Suprapubic skin (tissue), 4 donors: ENCODE results near the gene CPB1. TPM values are rescaled to one million over a fixed set of nuclear protein-coding genes. Genes with fewer than 3 reads are reported as not detected.

ENCODE experiments used
- DNase-seq, 2 donors: peaks; one replicate each; pipeline ENCODE4 v3.0.0-alpha.2; 2019; ENCODE audit warnings: low spot score in 2 of 2
- H3K27ac ChIP-seq: fragments of 200-600 bp; sonication (generic); one replicate; pipeline ENCODE4 v1.5.1; 2019
- H3K27me3 ChIP-seq: fragments of 200-600 bp; sonication (generic); one replicate; pipeline ENCODE4 v1.5.1; 2019
- H3K36me3 ChIP-seq: fragments of 200-600 bp; sonication (generic); one replicate; pipeline ENCODE4 v1.5.1; 2019
- H3K4me1 ChIP-seq: fragments of 200-600 bp; sonication (generic); one replicate; pipeline ENCODE4 v1.5.1; 2019
- H3K4me3 ChIP-seq: fragments of 200-600 bp; sonication (generic); one replicate; pipeline ENCODE4 v1.5.1; 2019; ENCODE audit warnings: mild to moderate bottlenecking
- H3K9me3 ChIP-seq: fragments of 200-600 bp; sonication (generic); one replicate; pipeline ENCODE4 v1.5.1; 2019
- EP300 ChIP-seq: sonication (generic); formaldehyde crosslinking; IDR thresholded peaks from one replicate; pipeline ENCODE4 v1.6.1; 2017; ENCODE audit warnings: antibody characterized with exemption
- POLR2A ChIP-seq, 2 donors: fragments of 450-650 bp; IDR thresholded peaks; one replicate each; pipeline ENCODE4 v1.6.1; 2017; ENCODE audit warnings: antibody characterized with exemption in 2 of 2, mild to moderate bottlenecking in 2 of 2, moderate library complexity in 2 of 2
- POLR2AphosphoS5 ChIP-seq, 3 donors: sonication (generic); formaldehyde crosslinking; IDR thresholded peaks; one replicate each; pipeline ENCODE4 v1.6.1; 2017; ENCODE audit warnings: antibody characterized with exemption in 3 of 3
- WGBS: methylation state at CpG from one replicate; pipeline ENCODE4 v1.1.5; 2018; 5-methylcytosine and 5-hydroxymethylcytosine counted together
- total RNA-seq, 4 donors: library from RNA; depleted of rRNA; stranded (reverse); fragments of >200 nt; gene quantifications; one replicate each; pipeline ENCODE4 v1.1.0, GENCODE V29; 2016
- TF ChIP-seq, protein P1 (sequence below), 2 donors: fragments of 200-600 bp in 1 of 2; fragments of 450-650 bp in 1 of 2; sonication (generic) in 1 of 2; IDR thresholded peaks; one replicate each; pipeline ENCODE4 v1.5.1; 2016 to 2019; ENCODE audit warnings: antibody characterized with exemption in 2 of 2, mild to moderate bottlenecking in 1 of 2, moderate library complexity in 1 of 2

Gene CPB1
- total RNA-seq, 4 donors from 2014 or later: not detected

DNA sequence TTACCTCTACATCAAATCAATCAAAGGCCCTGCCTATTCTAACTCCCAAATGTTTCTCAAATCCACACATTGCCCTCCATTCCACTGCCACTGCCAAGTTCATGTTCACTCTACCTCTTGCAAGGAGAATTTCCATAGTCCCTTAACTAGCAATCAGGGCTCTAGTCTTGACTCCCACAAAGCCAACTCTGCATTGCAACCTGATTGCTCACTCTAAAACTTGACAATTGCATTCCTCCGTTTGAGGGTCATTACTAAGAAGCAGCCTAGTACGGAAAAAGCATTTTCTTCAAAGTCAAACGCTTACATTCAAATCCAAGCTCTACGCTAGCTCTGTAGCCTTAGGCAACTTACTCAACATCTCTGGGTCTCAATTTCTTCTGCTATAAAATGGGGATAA, 38.6 kb downstream of the CPB1 start:
- no peak for DNase-seq
- H3K4me3 ChIP-seq: no peak overlapping the region
- H3K9me3 ChIP-seq: no peaks in the 10 kb centered on the region
- WGBS: 92% methylated on average over 4 of the region's 4 CpGs
- H3K4me1 ChIP-seq: no peaks in the 10 kb centered on the region
- H3K27ac ChIP-seq: no peak overlapping the region
- no peaks in the 10 kb centered on the region for H3K27me3 ChIP-seq
- TF ChIP-seq EP300: no peak
- TF ChIP-seq, protein P1, sequence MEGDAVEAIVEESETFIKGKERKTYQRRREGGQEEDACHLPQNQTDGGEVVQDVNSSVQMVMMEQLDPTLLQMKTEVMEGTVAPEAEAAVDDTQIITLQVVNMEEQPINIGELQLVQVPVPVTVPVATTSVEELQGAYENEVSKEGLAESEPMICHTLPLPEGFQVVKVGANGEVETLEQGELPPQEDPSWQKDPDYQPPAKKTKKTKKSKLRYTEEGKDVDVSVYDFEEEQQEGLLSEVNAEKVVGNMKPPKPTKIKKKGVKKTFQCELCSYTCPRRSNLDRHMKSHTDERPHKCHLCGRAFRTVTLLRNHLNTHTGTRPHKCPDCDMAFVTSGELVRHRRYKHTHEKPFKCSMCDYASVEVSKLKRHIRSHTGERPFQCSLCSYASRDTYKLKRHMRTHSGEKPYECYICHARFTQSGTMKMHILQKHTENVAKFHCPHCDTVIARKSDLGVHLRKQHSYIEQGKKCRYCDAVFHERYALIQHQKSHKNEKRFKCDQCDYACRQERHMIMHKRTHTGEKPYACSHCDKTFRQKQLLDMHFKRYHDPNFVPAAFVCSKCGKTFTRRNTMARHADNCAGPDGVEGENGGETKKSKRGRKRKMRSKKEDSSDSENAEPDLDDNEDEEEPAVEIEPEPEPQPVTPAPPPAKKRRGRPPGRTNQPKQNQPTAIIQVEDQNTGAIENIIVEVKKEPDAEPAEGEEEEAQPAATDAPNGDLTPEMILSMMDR (IDR thresholded peaks at IDR 0.05): no peak
- TF ChIP-seq POLR2A (IDR thresholded peaks at IDR 0.05): no peak
- TF ChIP-seq POLR2AphosphoS5 (IDR thresholded peaks at IDR 0.05): no peak
- H3K36me3 ChIP-seq: no peaks in the 10 kb centered on the region

DNA sequence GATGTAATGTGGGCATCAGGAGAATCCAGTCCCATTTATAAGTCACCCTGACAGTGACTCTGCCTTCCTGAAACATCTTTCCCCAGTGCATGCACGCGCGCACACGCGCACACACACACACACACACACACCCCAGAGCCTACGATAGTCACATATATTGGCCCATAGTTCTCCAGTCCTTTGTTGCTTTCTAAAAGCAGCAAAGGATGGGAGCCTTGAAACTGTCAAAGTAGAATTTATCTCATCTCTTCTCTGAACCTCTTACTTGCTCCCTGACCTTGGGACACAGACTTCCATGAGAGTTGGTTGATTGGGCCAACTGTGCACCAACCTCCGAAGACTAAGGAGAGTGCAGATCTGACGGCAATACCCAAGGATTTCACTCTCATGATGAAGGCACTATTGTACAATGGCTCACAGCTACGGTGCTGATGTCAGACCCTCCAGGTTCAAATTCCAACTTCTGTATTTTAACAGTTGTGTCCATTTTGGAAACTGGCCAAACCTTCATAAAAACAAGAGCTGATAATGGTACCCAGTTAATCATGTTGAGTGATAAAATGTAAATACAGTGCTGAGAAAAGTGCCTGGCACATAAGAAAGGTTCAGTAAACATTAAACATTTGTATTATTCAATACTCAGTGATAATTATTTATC, 45.8 kb downstream of the CPB1 start:
- no peak for DNase-seq
- H3K27me3 ChIP-seq: no peaks in the 10 kb centered on the region
- no peaks in the 10 kb centered on the region for H3K4me1 ChIP-seq
- H3K27ac ChIP-seq: no peak overlapping the region
- H3K9me3 ChIP-seq: no peaks in the 10 kb centered on the region
- WGBS: 81% methylated on average over 9 of the region's 9 CpGs
- no peak for TF ChIP-seq POLR2A (IDR thresholded peaks at IDR 0.05)
- no peak for TF ChIP-seq POLR2AphosphoS5 (IDR thresholded peaks at IDR 0.05)
- TF ChIP-seq, protein P1 (IDR thresholded peaks at IDR 0.05): no peak
- no peak for TF ChIP-seq EP300
- H3K36me3 ChIP-seq: no peaks in the 10 kb centered on the region
- no peak overlapping the region for H3K4me3 ChIP-seq

DNA sequence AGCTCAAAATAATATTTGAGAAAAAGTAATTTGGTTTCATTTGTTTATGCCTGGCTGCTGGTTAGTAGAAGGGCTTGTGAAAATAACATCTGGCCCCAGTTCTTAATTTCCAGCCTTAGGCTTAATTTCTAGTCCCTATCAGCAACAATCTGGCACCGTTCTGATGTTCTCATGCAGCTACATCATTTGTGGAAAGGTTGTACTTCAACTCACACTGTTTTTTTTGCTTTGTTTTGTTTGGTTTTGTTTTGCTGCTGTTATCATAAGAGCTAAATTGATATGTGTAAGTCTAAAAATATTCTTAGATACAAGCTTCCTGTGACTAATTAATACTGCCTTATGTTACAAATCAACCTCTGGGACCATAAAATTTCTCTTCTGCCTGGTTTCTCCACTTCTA, 46.4 kb downstream of the CPB1 start:
- no peak for TF ChIP-seq POLR2AphosphoS5 (IDR thresholded peaks at IDR 0.05)
- no peak for TF ChIP-seq EP300
- TF ChIP-seq POLR2A (IDR thresholded peaks at IDR 0.05): no peak
- TF ChIP-seq, protein P1 (IDR thresholded peaks at IDR 0.05): no peak
- Histone ChIP-seq H3K4me1 (no peaks in the 10 kb centered on the region), H3K27me3 (no peaks in the 10 kb centered on the region), H3K9me3 (no peaks in the 10 kb centered on the region), H3K36me3 (no peaks in the 10 kb centered on the region), H3K27ac (no peak overlapping the region), H3K4me3 (no peak overlapping the region)
- 41% methylated on average over 1 of the region's 1 CpG for WGBS
- DNase-seq: no peak

DNA sequence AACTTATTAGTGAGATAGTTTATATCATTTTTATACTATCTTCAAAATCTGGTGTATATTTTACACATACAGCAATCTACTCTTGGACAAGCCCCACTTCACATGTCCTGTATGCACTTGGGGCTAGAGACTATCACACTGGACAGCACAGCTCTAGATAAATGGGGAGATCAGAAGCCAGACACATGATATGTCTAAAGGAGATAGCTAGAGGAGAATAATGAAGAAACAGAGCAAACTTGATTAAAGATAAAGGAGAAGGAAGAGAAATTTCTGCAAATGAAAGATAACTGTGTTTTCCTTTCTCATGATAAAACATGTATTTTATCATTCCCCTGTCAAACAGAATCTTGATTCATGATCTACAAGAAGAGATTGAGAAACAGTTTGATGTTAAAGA, 50.5 kb downstream of the CPB1 start:
- no peak for TF ChIP-seq EP300
- Histone ChIP-seq H3K4me1 (no peaks in the 10 kb centered on the region), H3K4me3 (no peak overlapping the region), H3K27ac (no peak overlapping the region), H3K27me3 (no peaks in the 10 kb centered on the region), H3K9me3 (no peaks in the 10 kb centered on the region), H3K36me3 (no peaks in the 10 kb centered on the region)
- no peak for DNase-seq

DNA sequence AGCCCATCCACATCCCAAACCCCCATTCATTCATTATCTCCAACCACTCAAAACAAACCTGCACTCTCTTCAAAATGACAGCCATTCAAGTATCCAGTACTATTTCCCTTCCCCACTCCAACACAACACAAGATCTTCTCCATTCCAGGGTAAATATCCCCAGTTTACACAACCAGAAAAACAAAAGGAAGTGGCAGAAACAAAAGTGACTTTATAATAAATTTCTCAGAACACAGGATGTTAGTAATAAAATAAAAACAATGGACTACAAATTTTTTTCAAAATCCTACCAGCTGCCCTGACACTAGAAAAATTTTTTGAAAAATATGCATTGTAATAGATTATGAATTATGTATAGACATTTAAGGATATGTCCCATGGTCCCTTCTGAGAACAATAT, 51.6 kb downstream of the CPB1 start:
- H3K27ac ChIP-seq: no peak overlapping the region
- TF ChIP-seq POLR2AphosphoS5 (IDR thresholded peaks at IDR 0.05): no peak
- TF ChIP-seq POLR2A (IDR thresholded peaks at IDR 0.05): no peak
- TF ChIP-seq, protein P1 (IDR thresholded peaks at IDR 0.05): no peak
- no peak for TF ChIP-seq EP300
- DNase-seq: no peak
- no peak overlapping the region for H3K4me3 ChIP-seq
- H3K27me3 ChIP-seq: no peaks in the 10 kb centered on the region
- H3K4me1 ChIP-seq: no peaks in the 10 kb centered on the region
- no peaks in the 10 kb centered on the region for H3K9me3 ChIP-seq
- H3K36me3 ChIP-seq: no peaks in the 10 kb centered on the region

DNA sequence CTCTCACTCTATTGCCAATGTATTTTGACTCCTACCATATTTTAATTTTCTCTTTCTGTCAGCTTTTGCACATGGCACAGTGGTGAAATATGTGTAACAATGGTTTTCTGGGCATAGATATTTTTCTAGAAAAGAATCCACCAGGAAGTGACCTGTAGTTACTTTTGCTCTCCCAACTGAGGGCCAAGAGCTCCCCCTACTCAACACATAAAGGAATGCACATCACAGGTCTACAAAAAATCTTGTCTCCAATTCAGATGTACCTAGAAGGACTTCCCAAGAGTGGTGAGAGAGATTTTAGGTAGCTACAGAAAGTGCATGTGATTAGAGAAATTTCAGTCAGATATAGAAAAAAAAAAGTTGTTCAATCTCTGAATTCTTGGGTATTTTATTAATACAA, 53.1 kb downstream of the CPB1 start:
- H3K4me1 ChIP-seq: no peaks in the 10 kb centered on the region
- no peak overlapping the region for H3K27ac ChIP-seq
- H3K4me3 ChIP-seq: no peak overlapping the region
- H3K27me3 ChIP-seq: no peaks in the 10 kb centered on the region
- TF ChIP-seq POLR2A (IDR thresholded peaks at IDR 0.05): no peak
- TF ChIP-seq, protein P1 (IDR thresholded peaks at IDR 0.05): no peak
- TF ChIP-seq POLR2AphosphoS5 (IDR thresholded peaks at IDR 0.05): no peak
- no peak for TF ChIP-seq EP300
- no peaks in the 10 kb centered on the region for H3K36me3 ChIP-seq
- H3K9me3 ChIP-seq: no peaks in the 10 kb centered on the region
- DNase-seq: no peak
